NOMO-1 (cell line): ENCODE measurements around the gene SETD2.

ENCODE experiments used
- DNase-seq, 2 experiments: peaks; one replicate each; lab custom pipeline; 2025; ENCODE audit not compliant: unreplicated experiment in 2 of 2; lab: John Stamatoyannopoulos, UW

Gene SETD2

GRCh38 chr3:46970391-46971091 lies 193.4 kb downstream of the SETD2 start:
- DNase-seq = no peak

- DNase-seq = no peak
Observed at GRCh38 chr3:46968783-46969428, 195.0 kb downstream of the SETD2 start.

GRCh38 chr3:46966811-46967210 lies 197.1 kb downstream of the SETD2 start:
- no peak for DNase-seq
